ENCODE results near the gene TAPBP. TPM values are rescaled to one million over a fixed set of nuclear protein-coding genes. Genes with fewer than 3 reads are reported as not detected.

TAPBP gene
- total and polyA plus RNA-seq, 3 donors from 2014 or later, result 34.6 to 128 (median 76.5) TPM

DNA sequence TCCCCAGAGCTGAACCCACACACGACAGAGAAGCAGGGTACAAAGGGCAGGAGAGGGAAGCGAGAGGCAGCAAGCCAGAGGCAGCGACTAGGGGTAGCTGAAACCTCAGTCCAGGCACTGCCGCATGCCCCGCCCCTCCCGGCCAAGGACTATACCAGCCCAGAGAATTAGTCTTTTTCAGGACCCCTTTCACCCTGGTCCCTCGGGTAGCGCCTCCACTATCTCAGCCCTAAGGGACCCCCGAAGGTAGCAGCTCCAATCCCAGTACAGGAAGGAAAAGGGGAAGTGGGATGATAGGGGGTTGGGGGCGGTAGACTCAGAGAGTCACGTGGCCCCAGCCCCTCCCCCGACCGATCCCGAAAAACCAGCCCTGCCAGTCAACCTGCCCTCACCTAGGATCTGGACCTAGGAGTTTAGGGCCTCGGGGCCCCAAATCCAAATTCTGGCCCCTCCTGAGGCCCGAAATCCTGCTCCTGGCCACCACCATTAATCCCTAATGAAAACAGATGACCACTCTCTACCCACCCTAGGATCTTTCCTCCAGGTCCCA is 16.4 kb downstream of the TAPBP start:
- 19% methylated on average over 16 of the region's 16 CpGs; no CpG with 5 or more reads in 1 of the 2 donors for WGBS, 2 donors
- H3K27ac ChIP-seq, result peak overlapping the region; percentile 91 to 94
- H3K27me3 ChIP-seq, result no peaks in the 10 kb centered on the region
- intact Hi-C loops (cut with DNase I; ENCODE audit: low total_unique reads), result no loop called here
- no peaks in the 10 kb centered on the region for H3K36me3 ChIP-seq (ENCODE audit: low read depth, missing control alignments)
- TF ChIP-seq POLR2A (IDR thresholded peaks at IDR 0.05), result no peak
- TF ChIP-seq, protein P1, sequence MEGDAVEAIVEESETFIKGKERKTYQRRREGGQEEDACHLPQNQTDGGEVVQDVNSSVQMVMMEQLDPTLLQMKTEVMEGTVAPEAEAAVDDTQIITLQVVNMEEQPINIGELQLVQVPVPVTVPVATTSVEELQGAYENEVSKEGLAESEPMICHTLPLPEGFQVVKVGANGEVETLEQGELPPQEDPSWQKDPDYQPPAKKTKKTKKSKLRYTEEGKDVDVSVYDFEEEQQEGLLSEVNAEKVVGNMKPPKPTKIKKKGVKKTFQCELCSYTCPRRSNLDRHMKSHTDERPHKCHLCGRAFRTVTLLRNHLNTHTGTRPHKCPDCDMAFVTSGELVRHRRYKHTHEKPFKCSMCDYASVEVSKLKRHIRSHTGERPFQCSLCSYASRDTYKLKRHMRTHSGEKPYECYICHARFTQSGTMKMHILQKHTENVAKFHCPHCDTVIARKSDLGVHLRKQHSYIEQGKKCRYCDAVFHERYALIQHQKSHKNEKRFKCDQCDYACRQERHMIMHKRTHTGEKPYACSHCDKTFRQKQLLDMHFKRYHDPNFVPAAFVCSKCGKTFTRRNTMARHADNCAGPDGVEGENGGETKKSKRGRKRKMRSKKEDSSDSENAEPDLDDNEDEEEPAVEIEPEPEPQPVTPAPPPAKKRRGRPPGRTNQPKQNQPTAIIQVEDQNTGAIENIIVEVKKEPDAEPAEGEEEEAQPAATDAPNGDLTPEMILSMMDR (IDR thresholded peaks at IDR 0.05), result no peak
- DNase-seq, result peak; percentile 37
- H3K4me1 ChIP-seq, result peaks cover 20% of the 10 kb centered on the region
- H3K4me3 ChIP-seq, result peak overlapping the region; percentile 71 to 90
- H3K9me3 ChIP-seq, result no peaks in the 10 kb centered on the region

DNA sequence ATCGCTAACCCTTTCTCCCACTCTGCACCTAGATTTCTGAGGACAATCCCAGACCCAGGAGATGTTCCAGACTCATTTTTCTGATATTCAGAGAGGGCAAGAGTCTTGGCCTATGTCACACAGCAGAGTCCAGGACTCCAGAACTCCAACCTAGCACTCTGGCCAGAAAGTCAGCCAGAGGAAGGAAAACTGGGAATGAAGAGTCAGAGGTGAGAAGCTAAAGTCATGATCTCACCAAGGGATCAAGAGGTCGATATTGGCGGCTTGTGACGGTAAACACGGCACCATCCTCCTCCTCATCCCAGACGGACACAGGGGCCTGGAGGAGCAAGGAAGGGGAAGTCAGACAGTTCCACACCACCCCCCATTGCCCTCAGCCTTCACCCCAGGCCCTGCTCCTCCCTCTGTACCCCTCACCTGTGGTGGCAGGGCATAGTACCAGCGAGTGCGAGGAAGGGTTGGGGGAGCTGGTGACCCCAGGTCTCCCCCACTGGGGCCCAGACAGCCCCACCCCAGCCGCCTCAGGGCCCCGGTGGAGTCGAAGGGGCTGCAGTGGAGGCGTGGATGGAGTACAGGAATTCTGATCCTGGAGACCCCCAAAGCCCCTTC is 17.0 kb downstream of the TAPBP start:
- Histone ChIP-seq H3K27ac (peak overlapping the region; percentile 91 to 94), H3K36me3 (ENCODE audit: low read depth, missing control alignments) (no peaks in the 10 kb centered on the region), H3K27me3 (no peaks in the 10 kb centered on the region), H3K4me1 (peaks cover 20% of the 10 kb centered on the region), H3K4me3 (no peak overlapping the region), H3K9me3 (no peaks in the 10 kb centered on the region)
- WGBS, 2 donors, result 51 to 54% methylated on average over 5 to 12 of the region's 12 CpGs
- DNase-seq, result no peak
- intact Hi-C loops (cut with DNase I; ENCODE audit: low total_unique reads), result no loop called here
- TF ChIP-seq POLR2A (IDR thresholded peaks at IDR 0.05), result no peak
- TF ChIP-seq, protein P1 (IDR thresholded peaks at IDR 0.05), result no peak

DNA sequence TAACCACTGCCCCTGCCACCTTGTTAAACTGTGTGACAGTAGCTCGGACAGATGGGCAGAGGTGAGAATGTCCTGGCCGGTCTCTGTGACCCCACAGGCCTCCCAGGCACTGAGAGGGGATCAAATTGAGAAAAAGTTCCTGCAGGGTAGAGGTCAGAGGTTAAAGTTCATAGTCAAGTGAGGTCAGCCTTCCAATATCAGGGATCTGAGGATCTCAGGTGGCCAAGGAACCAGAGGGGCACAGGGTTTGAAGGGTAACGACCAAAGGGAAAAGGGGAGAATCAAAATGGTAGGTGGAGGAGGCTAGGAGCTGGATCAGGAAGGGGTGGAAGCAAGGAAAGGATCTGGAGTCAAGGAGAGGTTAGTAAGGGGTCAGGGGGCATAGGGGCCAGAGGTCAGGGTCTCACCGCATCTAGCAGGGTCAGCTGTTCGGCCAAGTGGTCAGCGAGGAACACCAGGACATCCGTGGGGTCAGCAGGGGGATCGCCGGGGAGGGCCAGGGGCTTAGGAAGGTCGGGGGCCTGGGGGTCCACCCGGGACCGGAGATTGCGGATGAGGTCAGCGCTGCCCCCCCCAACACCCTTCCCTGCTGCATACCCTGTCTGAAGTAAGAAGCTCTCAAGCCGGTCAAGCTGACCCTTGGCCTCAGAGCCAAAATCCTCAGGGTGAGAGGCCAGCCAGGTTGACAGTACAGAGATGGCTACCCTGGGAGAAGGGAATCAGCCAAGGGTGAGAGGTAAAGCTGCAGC is 18.1 kb downstream of the TAPBP start:
- Histone ChIP-seq H3K9me3 (no peaks in the 10 kb centered on the region), H3K36me3 (ENCODE audit: low read depth, missing control alignments) (no peaks in the 10 kb centered on the region), H3K4me3 (no peak overlapping the region), H3K27me3 (no peaks in the 10 kb centered on the region), H3K27ac (no peak overlapping the region), H3K4me1 (peaks cover 20% of the 10 kb centered on the region)
- no peak for DNase-seq
- TF ChIP-seq, protein P1 (IDR thresholded peaks at IDR 0.05), result no peak
- no peak for TF ChIP-seq POLR2A (IDR thresholded peaks at IDR 0.05)
- intact Hi-C loops (cut with DNase I; ENCODE audit: low total_unique reads), result no loop called here
- 84 to 88% methylated on average over 15 of the region's 15 CpGs for WGBS, 2 donors

DNA sequence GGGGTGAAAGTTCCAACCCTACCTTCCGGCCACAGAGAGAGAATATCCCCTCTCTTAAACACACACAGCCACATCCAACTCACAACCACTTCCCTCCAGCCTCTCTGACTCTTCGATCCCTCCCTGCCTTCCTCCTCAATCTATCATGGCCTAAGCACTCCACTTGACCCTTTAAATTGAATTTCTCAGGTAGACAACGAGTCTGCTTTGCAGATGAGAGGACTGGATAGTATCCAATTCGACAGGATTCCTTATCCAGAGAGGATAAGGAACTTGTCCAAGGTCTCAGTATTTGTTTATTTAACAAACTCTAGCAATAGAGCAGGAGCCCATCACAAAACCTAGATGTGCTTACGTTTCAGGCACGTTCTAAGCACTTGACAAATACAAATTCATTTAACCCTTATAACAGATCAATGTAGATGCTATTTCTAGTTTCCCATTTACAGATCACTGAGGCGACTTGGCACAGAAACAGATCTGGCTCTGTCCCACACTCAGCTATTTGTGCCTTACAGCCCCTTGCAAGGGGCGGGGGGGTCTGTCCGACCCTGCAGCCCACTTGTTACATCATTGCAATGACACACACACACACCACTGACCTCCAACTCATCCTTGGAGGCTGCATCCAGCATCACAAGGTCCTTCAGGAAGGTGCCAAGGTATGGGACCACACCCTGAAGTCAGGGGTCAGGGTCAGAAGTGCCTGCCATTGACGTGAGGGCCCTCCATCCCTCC is 19.6 kb downstream of the TAPBP start:
- intact Hi-C loops (cut with DNase I; ENCODE audit: low total_unique reads), result no loop called here
- DNase-seq, result no peak
- Histone ChIP-seq H3K36me3 (ENCODE audit: low read depth, missing control alignments) (no peaks in the 10 kb centered on the region), H3K27ac (no peak overlapping the region), H3K9me3 (no peaks in the 10 kb centered on the region), H3K4me3 (no peak overlapping the region), H3K4me1 (peaks cover 17% of the 10 kb centered on the region), H3K27me3 (no peaks in the 10 kb centered on the region)
- WGBS, 2 donors, result 63 to 75% methylated on average over 10 of the region's 10 CpGs
- no peak for TF ChIP-seq POLR2A (IDR thresholded peaks at IDR 0.05)
- TF ChIP-seq, protein P1 (IDR thresholded peaks at IDR 0.05), result no peak

Measured in testis (tissue), 3 donors.